Natural killer cell (primary cell): ENCODE results near the gene UTP15. TPM values are rescaled to one million over a fixed set of nuclear protein-coding genes. Genes with fewer than 3 reads are reported as not detected.

Experiments used
- ATAC-seq, 3 donors: fragments of 150-1000 bp in 2 of 3; fragments of 200-7000 bp in 1 of 3; cut with Tn5 transposase; 1 replicate in 1 of 3; 2 replicates in 2 of 3; pipeline ENCODE4 v1.10.0; 2021; ENCODE audit warnings: mild to moderate bottlenecking in 2 of 3, moderate library complexity in 2 of 3
- DNase-seq, 2 donors: peaks; one replicate each; pipeline versions ENCODE4 v3.0.0 to v3.0.0-alpha.2; 2013 to 2021; ENCODE audit warnings: mixed read lengths in 1 of 2
- H3K27ac ChIP-seq: one replicate; pipeline ENCODE4 v1.5.1; 2013; ENCODE audit warnings: mild to moderate bottlenecking, low read length
- H3K27me3 ChIP-seq: one replicate; pipeline ENCODE4 v1.6.1; 2013; ENCODE audit warnings: low read length; ENCODE audit not compliant: control insufficient read depth, insufficient read depth
- H3K36me3 ChIP-seq: one replicate; pipeline ENCODE4 v1.6.1; 2013; ENCODE audit warnings: low read length; ENCODE audit not compliant: control insufficient read depth, insufficient read depth
- H3K4me1 ChIP-seq: one replicate; pipeline ENCODE4 v1.6.1; 2013; ENCODE audit warnings: low read length; ENCODE audit not compliant: control insufficient read depth, insufficient read depth
- H3K4me3 ChIP-seq: one replicate; pipeline ENCODE4 v1.5.1; 2013; ENCODE audit warnings: low read length
- H3K9me3 ChIP-seq: one replicate; pipeline ENCODE4 v1.6.1; 2013; ENCODE audit warnings: low read length; ENCODE audit not compliant: control insufficient read depth, insufficient read depth
- H3K27ac Mint-ChIP-seq, 2 donors: one replicate each; pipeline ENCODE4 v1.8.0; 2022; ENCODE audit warnings: mild to moderate bottlenecking in 2 of 2, mixed read lengths in 2 of 2, moderate library complexity in 1 of 2
- H3K27me3 Mint-ChIP-seq, 2 donors: one replicate each; pipeline ENCODE4 v1.8.0; 2022; ENCODE audit warnings: low read depth in 2 of 2, mixed read lengths in 2 of 2
- H3K36me3 Mint-ChIP-seq: one replicate; pipeline ENCODE4 v1.8.0; 2022; ENCODE audit warnings: mixed read lengths
- H3K4me1 Mint-ChIP-seq, 2 donors: one replicate each; pipeline ENCODE4 v1.8.0; 2022; ENCODE audit warnings: mixed read lengths in 2 of 2
- H3K4me3 Mint-ChIP-seq: one replicate; pipeline ENCODE4 v1.8.0; 2022; ENCODE audit warnings: mild to moderate bottlenecking, moderate library complexity, mixed read lengths
- H3K9me3 Mint-ChIP-seq, 2 donors: one replicate each; pipeline ENCODE4 v1.8.0; 2022; ENCODE audit warnings: mixed read lengths in 2 of 2
- WGBS: methylation state at CpG from one replicate; pipeline ENCODE4 v1.1.7; 2013; ENCODE audit warnings: missing lambda C conversion rate; ENCODE audit not compliant: insufficient coverage; 5-methylcytosine and 5-hydroxymethylcytosine counted together
- intact Hi-C: fragments of 100-400 bp; cut with micrococcal nuclease; formaldehyde crosslinking; loops from one replicate; pipeline ENCODE4 v1.14.2; 2022
- total RNA-seq, 4 donors: library from RNA; stranded (reverse); fragments of 120-200 nt in 1 of 4; gene quantifications; one replicate each; pipeline versions ENCODE4 v1.2.3 to v1.2.4, GENCODE V29; 2013 to 2022
- TF ChIP-seq, protein P1 (sequence below): fragments of 200-600 bp; IDR thresholded peaks from one replicate; pipeline ENCODE4 v1.8.0; 2022; ENCODE audit warnings: antibody characterized with exemption

Gene UTP15
- total RNA-seq, 3 donors from 2014 or later (not counting 1 experiment from before 2014, with no cell fraction given): 33.0 to 46.5 (median 40.9) TPM

GRCh38 chr5:73619606-73620333 lies 54.2 kb downstream of the UTP15 start:
- H3K9me3 Mint-ChIP-seq: no peaks in the 10 kb centered on the region

DNA sequence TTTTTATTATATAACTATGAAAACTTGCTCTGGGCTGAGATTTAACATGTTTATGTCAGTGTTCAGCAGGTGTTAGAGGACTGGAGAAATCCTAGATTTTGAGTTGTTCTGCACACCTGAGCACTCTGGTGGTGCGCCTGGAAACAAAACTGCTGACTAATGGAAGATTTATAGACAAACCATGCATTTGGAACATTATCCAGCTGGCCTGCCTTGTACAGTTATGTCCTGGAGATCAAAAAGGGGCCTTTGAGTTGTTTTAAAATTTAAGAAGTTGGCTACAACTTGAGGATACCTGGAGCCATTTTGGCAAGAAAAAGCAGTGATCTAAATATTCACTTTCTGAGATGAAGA lies 54.8 kb downstream of the UTP15 start:
- H3K27me3 ChIP-seq: peaks cover 10% of the 10 kb centered on the region
- DNase-seq: no peak
- ATAC-seq: no peak
- H3K36me3 ChIP-seq: no peaks in the 10 kb centered on the region
- no peaks in the 10 kb centered on the region for H3K36me3 Mint-ChIP-seq
- H3K27ac Mint-ChIP-seq: no peak overlapping the region
- H3K9me3 Mint-ChIP-seq: no peaks in the 10 kb centered on the region
- peaks cover 2% of the 10 kb centered on the region for H3K4me1 ChIP-seq
- H3K4me1 Mint-ChIP-seq: peaks cover 0 to 2% of the 10 kb centered on the region in 2 donors
- no peak overlapping the region for H3K27ac ChIP-seq
- no peak overlapping the region for H3K4me3 ChIP-seq
- 84% methylated on average over 1 of the region's 1 CpG for WGBS
- no peak overlapping the region for H3K4me3 Mint-ChIP-seq
- no peaks in the 10 kb centered on the region for H3K9me3 ChIP-seq
- H3K27me3 Mint-ChIP-seq: peaks cover 13 to 28% of the 10 kb centered on the region in 2 donors
- intact Hi-C loops: loop anchor here (10.0 kb wide), 1 partner anchor 74 kb away; no protein-coding TSS in a partner anchor
- TF ChIP-seq, protein P1, sequence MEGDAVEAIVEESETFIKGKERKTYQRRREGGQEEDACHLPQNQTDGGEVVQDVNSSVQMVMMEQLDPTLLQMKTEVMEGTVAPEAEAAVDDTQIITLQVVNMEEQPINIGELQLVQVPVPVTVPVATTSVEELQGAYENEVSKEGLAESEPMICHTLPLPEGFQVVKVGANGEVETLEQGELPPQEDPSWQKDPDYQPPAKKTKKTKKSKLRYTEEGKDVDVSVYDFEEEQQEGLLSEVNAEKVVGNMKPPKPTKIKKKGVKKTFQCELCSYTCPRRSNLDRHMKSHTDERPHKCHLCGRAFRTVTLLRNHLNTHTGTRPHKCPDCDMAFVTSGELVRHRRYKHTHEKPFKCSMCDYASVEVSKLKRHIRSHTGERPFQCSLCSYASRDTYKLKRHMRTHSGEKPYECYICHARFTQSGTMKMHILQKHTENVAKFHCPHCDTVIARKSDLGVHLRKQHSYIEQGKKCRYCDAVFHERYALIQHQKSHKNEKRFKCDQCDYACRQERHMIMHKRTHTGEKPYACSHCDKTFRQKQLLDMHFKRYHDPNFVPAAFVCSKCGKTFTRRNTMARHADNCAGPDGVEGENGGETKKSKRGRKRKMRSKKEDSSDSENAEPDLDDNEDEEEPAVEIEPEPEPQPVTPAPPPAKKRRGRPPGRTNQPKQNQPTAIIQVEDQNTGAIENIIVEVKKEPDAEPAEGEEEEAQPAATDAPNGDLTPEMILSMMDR: no peak

More at GRCh38 chr5:73619606-73620333, 54.2 kb downstream of the UTP15 start:
- Mint-ChIP-seq H3K36me3 (no peaks in the 10 kb centered on the region), H3K27me3 (peaks cover 15 to 33% of the 10 kb centered on the region in 2 donors), H3K27ac (no peak overlapping the region), H3K4me3 (no peak overlapping the region), H3K4me1 (no peaks in the 10 kb centered on the region)
- peaks cover 6% of the 10 kb centered on the region for H3K27me3 ChIP-seq
- H3K4me3 ChIP-seq: no peak overlapping the region
- H3K9me3 ChIP-seq: no peaks in the 10 kb centered on the region
- DNase-seq: no peak
- H3K27ac ChIP-seq: no peak overlapping the region
- intact Hi-C loops: loop anchor here (10.0 kb wide), 1 partner anchor 75 kb away; no protein-coding TSS in a partner anchor
- 85% methylated on average over 3 of the region's 4 CpGs for WGBS
- H3K36me3 ChIP-seq: no peaks in the 10 kb centered on the region
- TF ChIP-seq, protein P1: no peak
- no peak for ATAC-seq
- H3K4me1 ChIP-seq: no peaks in the 10 kb centered on the region

- Histone ChIP-seq H3K9me3 (no peaks in the 10 kb centered on the region), H3K4me1 (peaks cover 11% of the 10 kb centered on the region), H3K27ac (no peak overlapping the region), H3K4me3 (no peak overlapping the region), H3K27me3 (peaks cover 18% of the 10 kb centered on the region), H3K36me3 (no peaks in the 10 kb centered on the region)
- DNase-seq (no peak), ATAC-seq (no peak)
- WGBS: no CpG with 5 or more reads among the region's 2 CpGs
- no peaks in the 10 kb centered on the region for H3K36me3 Mint-ChIP-seq
- H3K27ac Mint-ChIP-seq: no peak overlapping the region
- H3K9me3 Mint-ChIP-seq: no peaks in the 10 kb centered on the region
- H3K27me3 Mint-ChIP-seq: peaks cover 19 to 34% of the 10 kb centered on the region in 2 donors
- H3K4me1 Mint-ChIP-seq: peaks cover 0 to 4% of the 10 kb centered on the region in 2 donors
- no peak overlapping the region for H3K4me3 Mint-ChIP-seq
- intact Hi-C loops: loop anchor here (10.0 kb wide), 1 partner anchor 72 kb away; no protein-coding TSS in a partner anchor
- TF ChIP-seq, protein P1: no peak
Observed at GRCh38 chr5:73623060-73623459, 57.5 kb downstream of the UTP15 start.
